PC-9 (cell line): ENCODE data around the gene LSS. TPM values are rescaled to one million over a fixed set of nuclear protein-coding genes. Genes with fewer than 3 reads are reported as not detected.
"Not testable (repeated sequence)": the region's sequence is repeated elsewhere in the genome, so short reads cannot be mapped to it uniquely, and the experiment has no call there.

Experiments used
- BruUV-seq: library from RNA; stranded (reverse); fragments of 400-500 nt; replicated peaks from 2 replicates; lab custom pipeline; 2021; lab: Mats Ljungman, UMichigan
- CTCF ChIA-PET: fragments of 300-600 bp; sonication (Branson Sonifier 250); formaldehyde crosslinking; loops from one replicate; lab custom pipeline; 2022; ENCODE audit warnings: antibody characterized with exemption; lab: Charles Lee
- POLR2A ChIA-PET: fragments of 300-600 bp; sonication (Branson Sonifier 250); formaldehyde crosslinking; loops from one replicate; lab custom pipeline; 2022; ENCODE audit warnings: antibody characterized with exemption; ENCODE audit not compliant: unreplicated experiment; lab: Charles Lee
- DNase-seq, 2 experiments: peaks; one replicate each; pipeline versions ENCODE4 v3.0.0 to v3.0.0-alpha.2; 2015 to 2022; ENCODE audit warnings: mixed read lengths in 1 of 2
- H2AFZ ChIP-seq: fragments of 200-600 bp; sonication (generic); 2 replicates; pipeline ENCODE4 v1.8.1; 2017; ENCODE audit warnings: antibody characterized with exemption
- H3F3A ChIP-seq: fragments of 200-600 bp; sonication (generic); 2 replicates; pipeline ENCODE4 v1.8.1; 2017; ENCODE audit warnings: antibody characterized with exemption, mild to moderate bottlenecking, low read depth; ENCODE audit not compliant: insufficient read depth
- H3K27ac ChIP-seq: fragments of 200-600 bp; sonication (generic); 2 replicates; pipeline ENCODE4 v1.6.1; 2016; ENCODE audit warnings: mixed run types
- H3K27me3 ChIP-seq: fragments of 200-600 bp; sonication (generic); 2 replicates; pipeline ENCODE4 v1.6.1; 2016; ENCODE audit warnings: low read depth, mixed run types; ENCODE audit not compliant: insufficient read depth
- H3K36me3 ChIP-seq: fragments of 200-600 bp; sonication (generic); 2 replicates; pipeline ENCODE4 v1.6.1; 2016; ENCODE audit warnings: low read depth, mixed run types
- H3K4me1 ChIP-seq: fragments of 200-600 bp; sonication (generic); replicated peaks from 2 replicates; pipeline ENCODE4 v1.6.1; 2016; ENCODE audit warnings: mixed run types; ENCODE audit not compliant: insufficient read depth
- H3K4me2 ChIP-seq: fragments of 200-600 bp; sonication (generic); 2 replicates; pipeline ENCODE4 v1.6.1; 2017; ENCODE audit warnings: mixed run types
- H3K4me3 ChIP-seq: fragments of 200-600 bp; sonication (generic); 2 replicates; pipeline ENCODE4 v1.6.1; 2016; ENCODE audit warnings: mixed run types
- H3K79me2 ChIP-seq: fragments of 200-600 bp; sonication (generic); 2 replicates; pipeline ENCODE4 v1.6.1; 2017; ENCODE audit warnings: low read depth, mixed run types
- H3K9me2 ChIP-seq: fragments of 200-600 bp; sonication (generic); 2 replicates; pipeline ENCODE4 v1.8.1; 2017; ENCODE audit warnings: mild to moderate bottlenecking; ENCODE audit not compliant: insufficient read depth
- H3K9me3 ChIP-seq: fragments of 200-600 bp; sonication (generic); 2 replicates; pipeline ENCODE4 v1.8.1; 2016; ENCODE audit warnings: low read depth; ENCODE audit not compliant: insufficient read depth
- H4K20me1 ChIP-seq: fragments of 200-600 bp; sonication (generic); 2 replicates; pipeline ENCODE4 v1.8.1; 2017; ENCODE audit not compliant: insufficient read depth
- CTCF ChIP-seq: fragments of 200-600 bp; sonication (generic); conservative IDR thresholded peaks from 2 replicates; pipeline ENCODE4 v1.6.1; 2017; ENCODE audit warnings: mixed run types, antibody characterized with exemption, mild to moderate bottlenecking, moderate library complexity
- EZH2 ChIP-seq: fragments of 200-600 bp; sonication (generic); IDR thresholded peaks from 2 replicates; pipeline ENCODE4 v1.8.0; 2017; ENCODE audit warnings: antibody characterized with exemption, low read depth
- intact Hi-C: fragments of 100-400 bp; cut with micrococcal nuclease; formaldehyde crosslinking; loops from one replicate; pipeline ENCODE4 v1.10.0; 2022; ENCODE audit not compliant: unreplicated experiment
- total RNA-seq: library from RNA; stranded (reverse); gene quantifications from 2 replicates; pipeline ENCODE4 v1.2.3, GENCODE V29; 2021

LSS gene
- total RNA-seq, 1 experiment from 2014 or later, result 92.3 TPM

- intact Hi-C loops, result no loop called here
Observed at GRCh38 chr21:46205166-46205565, 23.4 kb downstream of the LSS start.

GRCh38 chr21:46203203-46203600, 25.4 kb downstream of the LSS start:
- BruUV-seq, result no TSS peak
- H3K36me3 ChIP-seq, result no peaks in the 10 kb centered on the region
- TF ChIP-seq EZH2 (no peak), CTCF (no peak)

More at GRCh38 chr21:46205166-46205565, 23.4 kb downstream of the LSS start:
- peaks cover 6% of the 10 kb centered on the region; the same call in 1 of the 2 replicates for H3F3A ChIP-seq
- no peak overlapping the region for H3K4me2 ChIP-seq
- H3K27me3 ChIP-seq, result no peaks in the 10 kb centered on the region
- no TSS peak for BruUV-seq
- H3K4me1 ChIP-seq, result no peaks in the 10 kb centered on the region
- no peak for DNase-seq
- no peaks in the 10 kb centered on the region for H4K20me1 ChIP-seq
- no peaks in the 10 kb centered on the region for H3K36me3 ChIP-seq
- no peaks in the 10 kb centered on the region for H3K9me3 ChIP-seq
- H3K4me3 ChIP-seq, result no peak overlapping the region
- H2AFZ ChIP-seq, result no peak overlapping the region
- CTCF ChIA-PET, result no interaction called here
- POLR2A ChIA-PET, result no interaction called here
- no peaks in the 10 kb centered on the region for H3K9me2 ChIP-seq
- H3K27ac ChIP-seq, result no peak overlapping the region
- TF ChIP-seq EZH2 (no peak), CTCF (no peak)
- no peaks in the 10 kb centered on the region for H3K79me2 ChIP-seq

GRCh38 chr21:46202592-46203202, 25.9 kb downstream of the LSS start:
- CTCF ChIA-PET, result interaction anchor here (0.6 kb wide), 1 partner anchor 68 kb away, joined by 9 read pairs; no protein-coding TSS in a partner anchor
- H3K36me3 ChIP-seq, result no peaks in the 10 kb centered on the region
- TF ChIP-seq EZH2 (no peak), CTCF (no peak)
- peaks cover 9% of the 10 kb centered on the region; the same call in 1 of the 2 replicates for H3F3A ChIP-seq
- no peaks in the 10 kb centered on the region for H4K20me1 ChIP-seq
- BruUV-seq, result no TSS peak
- no peak for DNase-seq
- no peak overlapping the region for H3K4me2 ChIP-seq
- POLR2A ChIA-PET, result no interaction called here
- intact Hi-C loops, result no loop called here
- no peak overlapping the region for H2AFZ ChIP-seq
- no peaks in the 10 kb centered on the region for H3K27me3 ChIP-seq
- H3K9me2 ChIP-seq, result no peaks in the 10 kb centered on the region
- no peaks in the 10 kb centered on the region for H3K79me2 ChIP-seq
- no peak overlapping the region for H3K4me3 ChIP-seq
- H3K4me1 ChIP-seq, result no peaks in the 10 kb centered on the region
- H3K27ac ChIP-seq, result no peak overlapping the region
- no peaks in the 10 kb centered on the region for H3K9me3 ChIP-seq

More at GRCh38 chr21:46203203-46203600, 25.4 kb downstream of the LSS start:
- H4K20me1 ChIP-seq, result no peaks in the 10 kb centered on the region
- H3K9me2 ChIP-seq, result no peaks in the 10 kb centered on the region
- H3K9me3 ChIP-seq, result no peaks in the 10 kb centered on the region
- H2AFZ ChIP-seq, result no peak overlapping the region
- intact Hi-C loops, result no loop called here
- no peaks in the 10 kb centered on the region for H3K27me3 ChIP-seq
- no peaks in the 10 kb centered on the region for H3K4me1 ChIP-seq
- POLR2A ChIA-PET, result no interaction called here
- CTCF ChIA-PET, result interaction anchor here (0.6 kb wide), 1 partner anchor 68 kb away, joined by 9 read pairs; no protein-coding TSS in a partner anchor
- no peak overlapping the region for H3K4me3 ChIP-seq
- no peak overlapping the region for H3K4me2 ChIP-seq
- H3K27ac ChIP-seq, result no peak overlapping the region
- peaks cover 9% of the 10 kb centered on the region; the same call in 1 of the 2 replicates for H3F3A ChIP-seq
- no peaks in the 10 kb centered on the region for H3K79me2 ChIP-seq
- DNase-seq, result no peak

- H2AFZ ChIP-seq, H3K4me1 ChIP-seq, H3K79me2 ChIP-seq, H3K9me3 ChIP-seq, H3K27ac ChIP-seq, H3K4me2 ChIP-seq, intact Hi-C loops, H3K9me2 ChIP-seq, H4K20me1 ChIP-seq, H3F3A ChIP-seq, BruUV-seq, POLR2A ChIA-PET, H3K36me3 ChIP-seq, H3K27me3 ChIP-seq, H3K4me3 ChIP-seq: not testable (repeated sequence)
- DNase-seq, result peak in 1 of 2 experiments; percentile 11
- CTCF ChIA-PET, result interaction anchor here (0.7 kb wide), 1 partner anchor 261 kb away, joined by 5 read pairs; no protein-coding TSS in a partner anchor
Observed at GRCh38 chr21:46200877-46201803, 27.4 kb downstream of the LSS start.
